ENCODE measurements around the gene CUEDC1.

Gene CUEDC1

GRCh38 chr17:57920916-57921703 is 34.1 kb downstream of the CUEDC1 start:
- Histone ChIP-seq H3K9me3 (replicated peaks in 1 of 11) (no peaks in the 10 kb centered on the region), H4K20me1 (peaks cover 0 to 30% (median 7%) of the 10 kb centered on the region in 11 experiments; a peak in 8 of 22 replicates), H3K27me3 (peaks cover 0 to 6% (median 0%) of the 10 kb centered on the region in 11 experiments; a peak in 1 of 22 replicates), H3K4me2 (peak overlapping the region in 1 of 11 experiments; percentile 0; a peak in 1 of 22 replicates), H3K4me1 (peaks cover 31 to 64% (median 43%) of the 10 kb centered on the region in 10 experiments), H3K27ac (no peak overlapping the region), H3K4me3 (no peak overlapping the region), H3K9ac (no peak overlapping the region), H3K36me3 (no peaks in the 10 kb centered on the region; a peak in 1 of 22 replicates)
- TF ChIP-seq Cebpa-rat (IDR thresholded peaks at IDR 0.05): no peak

GRCh38 chr17:57919918-57920317 is 35.3 kb downstream of the CUEDC1 start:
- H3K36me3 ChIP-seq: no peaks in the 10 kb centered on the region; a peak in 1 of 22 replicates
- H3K27me3 ChIP-seq: no peaks in the 10 kb centered on the region
- H3K4me1 ChIP-seq: peaks cover 32 to 64% (median 43%) of the 10 kb centered on the region in 10 experiments
- H3K9me3 ChIP-seq (replicated peaks in 1 of 11): no peaks in the 10 kb centered on the region
- H3K27ac ChIP-seq: no peak overlapping the region
- no peak overlapping the region for H3K4me3 ChIP-seq
- TF ChIP-seq Cebpa-rat (IDR thresholded peaks at IDR 0.05): no peak
- H3K4me2 ChIP-seq: peak overlapping the region in 1 of 11 experiments; percentile 22; a peak in 3 of 22 replicates
- peaks cover 0 to 29% (median 0%) of the 10 kb centered on the region in 11 experiments; a peak in 4 of 22 replicates for H4K20me1 ChIP-seq
- H3K9ac ChIP-seq: no peak overlapping the region

DNA sequence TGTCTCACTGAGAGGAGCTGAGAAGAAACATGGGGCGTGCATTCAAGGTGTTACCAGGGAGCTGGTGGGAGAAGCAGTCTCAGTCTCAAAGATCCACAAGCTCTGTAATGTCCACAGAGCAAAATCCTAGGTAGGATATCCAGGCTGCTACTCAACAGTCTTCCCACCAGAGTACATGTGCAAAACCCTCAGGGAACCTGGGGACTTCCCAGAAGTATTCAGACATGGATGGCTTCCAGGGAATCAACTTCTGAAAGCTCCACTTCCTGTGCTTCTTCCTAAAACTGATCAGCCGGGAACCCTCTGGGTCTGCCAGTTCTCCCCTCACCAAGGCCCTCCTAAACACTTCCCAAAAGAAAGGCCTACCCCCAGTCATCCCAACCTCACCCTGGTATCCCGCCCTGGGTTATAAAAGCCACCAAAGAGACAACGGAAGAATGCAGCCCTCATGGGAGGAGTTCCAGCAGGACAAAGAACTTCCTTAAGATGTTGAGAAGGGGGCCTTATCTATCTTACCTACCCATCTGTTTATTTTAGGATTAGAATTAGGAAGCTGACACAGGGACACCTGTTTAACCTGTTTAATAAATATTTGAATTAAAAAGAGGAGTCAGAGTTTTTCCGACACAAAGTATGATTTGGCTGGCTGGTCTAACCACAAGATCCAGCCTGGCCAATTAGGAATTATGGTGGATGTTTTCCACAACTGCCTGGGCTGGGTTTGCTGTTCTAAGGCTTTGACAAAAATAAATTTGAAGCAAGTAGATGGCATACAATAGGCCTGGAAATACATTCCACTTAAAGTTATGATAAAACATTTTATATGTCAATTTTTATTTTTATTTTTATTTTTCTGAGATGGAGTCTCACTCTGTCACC is 37.0 kb downstream of the CUEDC1 start:
- Histone ChIP-seq H3K9ac (no peak overlapping the region), H3K4me3 (no peak overlapping the region), H3K27me3 (no peaks in the 10 kb centered on the region), H3K36me3 (no peaks in the 10 kb centered on the region; a peak in 1 of 22 replicates), H4K20me1 (peaks cover 0 to 38% (median 0%) of the 10 kb centered on the region in 11 experiments; a peak in 4 of 22 replicates), H3K4me1 (peaks cover 38 to 63% (median 50%) of the 10 kb centered on the region in 10 experiments), H3K9me3 (replicated peaks in 1 of 11) (no peaks in the 10 kb centered on the region), H3K4me2 (peak overlapping the region; percentile 33 to 87 (median 76)), H3K27ac (peak overlapping the region in 3 of 11 experiments; percentile 66 to 73 (median 73); a peak in 1 of 22 replicates)
- TF ChIP-seq Cebpa-rat (IDR thresholded peaks at IDR 0.05): no peak

- no peaks in the 10 kb centered on the region for H3K9me3 ChIP-seq (replicated peaks in 1 of 11)
- peak overlapping the region in 7 of 11 experiments; percentile 58 to 76 (median 66); a peak in 11 of 22 replicates for H3K27ac ChIP-seq
- peak overlapping the region; percentile 33 to 87 (median 76); a peak in 20 of 22 replicates for H3K4me2 ChIP-seq
- no peak overlapping the region for H3K4me3 ChIP-seq
- TF ChIP-seq Cebpa-rat (IDR thresholded peaks at IDR 0.05): no peak
- peaks cover 38 to 62% (median 50%) of the 10 kb centered on the region in 10 experiments for H3K4me1 ChIP-seq
- peaks cover 0 to 38% (median 0%) of the 10 kb centered on the region in 11 experiments; a peak in 4 of 22 replicates for H4K20me1 ChIP-seq
- H3K36me3 ChIP-seq: no peaks in the 10 kb centered on the region
- peak overlapping the region in 4 of 11 experiments; percentile 61 to 69 (median 64); a peak in 2 of 22 replicates for H3K9ac ChIP-seq
- H3K27me3 ChIP-seq: no peaks in the 10 kb centered on the region
Observed at GRCh38 chr17:57916925-57917858, 38.0 kb downstream of the CUEDC1 start.

DNA sequence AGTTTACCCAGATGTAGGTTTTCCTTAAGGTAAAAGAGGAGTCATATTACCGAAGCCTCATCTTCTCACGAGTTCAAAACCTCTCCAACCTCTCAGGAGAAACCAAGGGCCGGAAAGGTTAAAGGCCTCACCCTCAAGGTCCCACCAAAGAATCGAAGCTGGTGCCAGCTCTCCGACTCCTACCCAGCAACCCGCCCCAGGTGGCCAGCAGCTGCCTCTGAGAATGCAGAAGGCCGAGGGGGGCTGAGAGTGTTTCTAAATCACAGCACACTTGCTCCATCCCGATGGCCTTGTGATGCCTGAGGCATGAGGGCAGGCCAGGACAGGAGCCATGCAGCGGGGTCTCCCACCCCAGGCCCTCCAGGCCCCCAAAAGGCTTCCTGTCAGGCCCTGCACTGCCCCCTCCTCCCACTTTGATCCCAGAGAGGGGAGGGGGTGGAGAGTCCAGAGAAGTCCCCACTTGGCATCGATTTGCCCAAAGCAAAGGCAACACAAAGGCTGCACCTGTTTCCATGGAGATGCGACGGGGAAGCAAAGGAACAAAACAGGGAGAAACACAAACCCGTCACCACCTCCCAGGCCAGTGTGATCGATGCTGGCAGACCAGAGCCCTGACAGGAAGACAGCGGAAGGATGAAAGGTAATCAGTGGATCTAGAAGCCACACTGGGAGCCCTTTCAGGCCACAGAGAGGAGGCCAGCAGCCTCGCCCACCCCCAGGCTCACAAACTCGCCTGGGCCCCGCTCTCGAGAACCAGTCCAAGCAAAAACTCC is 39.0 kb downstream of the CUEDC1 start:
- Histone ChIP-seq H4K20me1 (peaks cover 0 to 34% (median 0%) of the 10 kb centered on the region in 11 experiments; a peak in 4 of 22 replicates), H3K27ac (peak overlapping the region in 9 of 11 experiments; percentile 42 to 76 (median 65); a peak in 18 of 22 replicates), H3K36me3 (no peaks in the 10 kb centered on the region), H3K27me3 (no peaks in the 10 kb centered on the region), H3K9ac (peak overlapping the region in 10 of 11 experiments; percentile 2 to 69 (median 32); a peak in 15 of 22 replicates), H3K4me2 (peak overlapping the region; percentile 68 to 87 (median 78)), H3K9me3 (replicated peaks in 1 of 11) (no peaks in the 10 kb centered on the region), H3K4me3 (no peak overlapping the region), H3K4me1 (peaks cover 38 to 66% (median 50%) of the 10 kb centered on the region in 10 experiments)
- no peak for TF ChIP-seq Cebpa-rat (IDR thresholded peaks at IDR 0.05)

DNA sequence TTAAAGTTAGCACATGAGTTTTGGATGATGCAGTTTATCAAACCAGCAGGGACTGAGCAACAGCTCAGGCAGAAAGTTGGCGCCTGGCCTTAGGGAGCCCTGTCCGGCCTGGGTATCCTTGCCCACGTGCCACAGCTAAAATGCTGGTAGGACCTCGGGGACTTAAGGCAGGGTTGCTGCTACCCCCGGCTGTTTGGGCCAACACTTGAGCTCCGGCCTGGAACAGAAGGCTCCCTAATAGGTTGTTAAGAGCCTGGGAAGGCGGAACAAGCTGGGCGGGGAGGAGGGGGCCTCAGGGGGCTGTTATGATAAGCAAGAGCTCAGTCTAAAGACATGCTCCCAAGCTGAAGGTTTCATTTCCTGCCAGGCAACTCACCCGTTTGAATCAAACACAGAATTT is 39.7 kb downstream of the CUEDC1 start:
- Histone ChIP-seq H3K9ac (peak overlapping the region in 10 of 11 experiments; percentile 2 to 69 (median 32); a peak in 15 of 22 replicates), H3K4me1 (peaks cover 38 to 66% (median 50%) of the 10 kb centered on the region in 10 experiments), H3K27ac (peak overlapping the region in 9 of 11 experiments; percentile 42 to 76 (median 65); a peak in 17 of 22 replicates), H3K4me3 (no peak overlapping the region), H3K9me3 (replicated peaks in 1 of 11) (no peaks in the 10 kb centered on the region), H4K20me1 (peaks cover 0 to 31% (median 0%) of the 10 kb centered on the region in 11 experiments; a peak in 4 of 22 replicates), H3K4me2 (peak overlapping the region; percentile 68 to 87 (median 78)), H3K36me3 (no peaks in the 10 kb centered on the region), H3K27me3 (no peaks in the 10 kb centered on the region)
- TF ChIP-seq Cebpa-rat (IDR thresholded peaks at IDR 0.05): no peak

All from BLaER1 treated with 17β-estradiol and CSF1 and Interleukin-3, amounts not matched to agents 10 nM and 100 nM (cell line).